HCT116 (cell line): ENCODE results near the gene DPYD.

ENCODE experiments used
- CBX3 ChIP-seq: IDR thresholded peaks from 2 replicates; pipeline ENCODE4 v1.6.1; 2012; ENCODE audit warnings: low read depth
- EZH2 ChIP-seq: fragments of 200-600 bp; sonication (generic); IDR thresholded peaks from 2 replicates; pipeline ENCODE4 v1.6.1; 2017; ENCODE audit warnings: antibody characterized with exemption, mixed run types
- POLR2A ChIP-seq: IDR thresholded peaks from 2 replicates; pipeline ENCODE4 v1.7.0; 2011; ENCODE audit warnings: borderline replicate concordance; ENCODE audit not compliant: insufficient read depth, insufficient read length; ENCODE audit errors: extremely low read depth
- SRF ChIP-seq: IDR thresholded peaks from 2 replicates; pipeline ENCODE4 v1.6.1; 2012; ENCODE audit warnings: low read depth
- TF ChIP-seq, protein P1 (sequence below), 3 experiments: fragments of 200-600 bp in 1 of 3; sonication (generic) in 1 of 3; IDR thresholded peaks in 2 of 3; conservative IDR thresholded peaks in 1 of 3; 2 replicates each; pipeline ENCODE4 v1.5.1; 2012 to 2017; ENCODE audit warnings: low read depth in 2 of 3, low read length in 2 of 3, antibody characterized with exemption in 1 of 3, borderline replicate concordance in 1 of 3, control low read depth in 1 of 3, mild to moderate bottlenecking in 1 of 3, mixed read lengths in 1 of 3, mixed run types in 1 of 3, moderate library complexity in 1 of 3; ENCODE audit not compliant: insufficient read depth in 1 of 3
- TF ChIP-seq, protein P2 (sequence below): IDR thresholded peaks from 2 replicates; pipeline ENCODE4 v1.6.1; 2011; ENCODE audit warnings: mild to moderate bottlenecking, low read length, moderate library complexity; ENCODE audit not compliant: insufficient replicate concordance; ENCODE audit errors: extremely low read depth

DNA sequence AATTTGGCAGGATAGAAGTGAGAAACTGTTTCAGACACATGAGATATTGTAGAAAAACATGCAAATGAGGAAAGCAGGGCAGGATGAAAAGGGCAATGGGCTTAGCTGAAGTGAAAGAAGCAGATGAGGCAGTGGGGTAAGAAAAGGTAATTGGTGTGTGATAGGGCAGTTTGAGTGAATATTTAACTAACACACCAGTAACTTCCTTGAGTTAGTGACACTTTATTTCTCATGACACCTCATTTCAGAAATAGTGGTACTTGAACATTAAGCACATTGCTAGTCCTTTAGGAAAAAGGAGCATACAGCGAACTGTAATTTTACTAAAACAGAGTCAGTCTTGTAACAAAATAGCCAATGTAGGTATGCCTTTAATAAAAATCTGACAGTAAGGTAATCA lies 415.0 kb downstream of the DPYD start:
- TF ChIP-seq, protein P1, sequence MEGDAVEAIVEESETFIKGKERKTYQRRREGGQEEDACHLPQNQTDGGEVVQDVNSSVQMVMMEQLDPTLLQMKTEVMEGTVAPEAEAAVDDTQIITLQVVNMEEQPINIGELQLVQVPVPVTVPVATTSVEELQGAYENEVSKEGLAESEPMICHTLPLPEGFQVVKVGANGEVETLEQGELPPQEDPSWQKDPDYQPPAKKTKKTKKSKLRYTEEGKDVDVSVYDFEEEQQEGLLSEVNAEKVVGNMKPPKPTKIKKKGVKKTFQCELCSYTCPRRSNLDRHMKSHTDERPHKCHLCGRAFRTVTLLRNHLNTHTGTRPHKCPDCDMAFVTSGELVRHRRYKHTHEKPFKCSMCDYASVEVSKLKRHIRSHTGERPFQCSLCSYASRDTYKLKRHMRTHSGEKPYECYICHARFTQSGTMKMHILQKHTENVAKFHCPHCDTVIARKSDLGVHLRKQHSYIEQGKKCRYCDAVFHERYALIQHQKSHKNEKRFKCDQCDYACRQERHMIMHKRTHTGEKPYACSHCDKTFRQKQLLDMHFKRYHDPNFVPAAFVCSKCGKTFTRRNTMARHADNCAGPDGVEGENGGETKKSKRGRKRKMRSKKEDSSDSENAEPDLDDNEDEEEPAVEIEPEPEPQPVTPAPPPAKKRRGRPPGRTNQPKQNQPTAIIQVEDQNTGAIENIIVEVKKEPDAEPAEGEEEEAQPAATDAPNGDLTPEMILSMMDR (IDR thresholded peaks at IDR 0.05 in 2 of 3, conservative IDR thresholded peaks at IDR 0.05 in 1 of 3; ENCODE audit: borderline replicate concordance in 1 of 3, insufficient read depth in 1 of 3, low read depth in 2 of 3, low read length in 2 of 3): no peak
- TF ChIP-seq EZH2: no peak
- no peak for TF ChIP-seq CBX3
- TF ChIP-seq, protein P2, sequence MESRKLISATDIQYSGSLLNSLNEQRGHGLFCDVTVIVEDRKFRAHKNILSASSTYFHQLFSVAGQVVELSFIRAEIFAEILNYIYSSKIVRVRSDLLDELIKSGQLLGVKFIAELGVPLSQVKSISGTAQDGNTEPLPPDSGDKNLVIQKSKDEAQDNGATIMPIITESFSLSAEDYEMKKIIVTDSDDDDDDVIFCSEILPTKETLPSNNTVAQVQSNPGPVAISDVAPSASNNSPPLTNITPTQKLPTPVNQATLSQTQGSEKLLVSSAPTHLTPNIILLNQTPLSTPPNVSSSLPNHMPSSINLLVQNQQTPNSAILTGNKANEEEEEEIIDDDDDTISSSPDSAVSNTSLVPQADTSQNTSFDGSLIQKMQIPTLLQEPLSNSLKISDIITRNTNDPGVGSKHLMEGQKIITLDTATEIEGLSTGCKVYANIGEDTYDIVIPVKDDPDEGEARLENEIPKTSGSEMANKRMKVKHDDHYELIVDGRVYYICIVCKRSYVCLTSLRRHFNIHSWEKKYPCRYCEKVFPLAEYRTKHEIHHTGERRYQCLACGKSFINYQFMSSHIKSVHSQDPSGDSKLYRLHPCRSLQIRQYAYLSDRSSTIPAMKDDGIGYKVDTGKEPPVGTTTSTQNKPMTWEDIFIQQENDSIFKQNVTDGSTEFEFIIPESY: no peak
- TF ChIP-seq SRF: no peak
- TF ChIP-seq POLR2A: no peak
